Esophagus muscularis mucosa (tissue), 4 donors: Measurements from ENCODE around the gene ACOT12.

ENCODE experiments used
- CTCF ChIP-seq, 3 experiments: fragments of 200-600 bp in 2 of 3; fragments of 450-650 bp in 1 of 3; sonication (generic) in 2 of 3; IDR thresholded peaks; one replicate each; pipeline ENCODE4 v1.5.1; 2017 to 2019; ENCODE audit warnings: antibody characterized with exemption in 3 of 3, mild to moderate bottlenecking in 2 of 3, moderate library complexity in 1 of 3
- EP300 ChIP-seq: sonication (generic); formaldehyde crosslinking; IDR thresholded peaks from one replicate; pipeline ENCODE4 v1.6.1; 2017; ENCODE audit warnings: antibody characterized with exemption
- POLR2A ChIP-seq: fragments of 450-650 bp; IDR thresholded peaks from one replicate; pipeline ENCODE4 v1.6.1; 2017; ENCODE audit warnings: antibody characterized with exemption, moderate library complexity, mild to moderate bottlenecking, low read depth
- POLR2AphosphoS5 ChIP-seq, 2 donors: sonication (generic); formaldehyde crosslinking; IDR thresholded peaks; one replicate each; pipeline ENCODE4 v1.6.1; 2017; ENCODE audit warnings: antibody characterized with exemption in 2 of 2

DNA sequence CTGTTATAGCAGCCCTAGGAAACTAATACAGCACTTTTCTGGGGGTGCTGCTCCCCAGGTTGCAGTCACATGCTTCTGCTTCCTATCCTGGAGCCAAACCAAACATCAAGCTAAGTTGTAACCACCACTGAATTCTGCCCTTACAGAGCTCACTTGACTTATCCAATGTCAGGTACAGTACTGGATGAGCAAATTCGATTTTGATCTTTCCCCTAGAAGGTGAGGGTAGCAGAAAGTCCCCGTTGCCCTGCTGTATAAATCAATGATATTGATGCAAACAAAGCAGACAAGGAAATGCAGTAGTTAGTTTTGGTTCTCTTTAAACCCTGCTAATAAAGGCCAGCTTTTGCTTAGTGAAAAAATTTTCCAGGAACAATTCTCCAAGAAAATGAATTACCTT lies 56.1 kb downstream of the ACOT12 start:
- TF ChIP-seq CTCF (IDR thresholded peaks at IDR 0.05), result no peak
- TF ChIP-seq POLR2A, result no peak
- TF ChIP-seq POLR2AphosphoS5 (IDR thresholded peaks at IDR 0.05), result no peak
- TF ChIP-seq EP300, result no peak
